HG03469 (cell line): ENCODE data around the gene SHTN1.

ENCODE experiments used
- ATAC-seq: cut with Tn5 transposase; IDR thresholded peaks from one replicate; pipeline ENCODE4 v1.9.1; 2021; ENCODE audit warnings: mild to moderate bottlenecking, moderate library complexity, moderate number of reproducible peaks; ENCODE audit not compliant: unreplicated experiment

SHTN1 gene

DNA sequence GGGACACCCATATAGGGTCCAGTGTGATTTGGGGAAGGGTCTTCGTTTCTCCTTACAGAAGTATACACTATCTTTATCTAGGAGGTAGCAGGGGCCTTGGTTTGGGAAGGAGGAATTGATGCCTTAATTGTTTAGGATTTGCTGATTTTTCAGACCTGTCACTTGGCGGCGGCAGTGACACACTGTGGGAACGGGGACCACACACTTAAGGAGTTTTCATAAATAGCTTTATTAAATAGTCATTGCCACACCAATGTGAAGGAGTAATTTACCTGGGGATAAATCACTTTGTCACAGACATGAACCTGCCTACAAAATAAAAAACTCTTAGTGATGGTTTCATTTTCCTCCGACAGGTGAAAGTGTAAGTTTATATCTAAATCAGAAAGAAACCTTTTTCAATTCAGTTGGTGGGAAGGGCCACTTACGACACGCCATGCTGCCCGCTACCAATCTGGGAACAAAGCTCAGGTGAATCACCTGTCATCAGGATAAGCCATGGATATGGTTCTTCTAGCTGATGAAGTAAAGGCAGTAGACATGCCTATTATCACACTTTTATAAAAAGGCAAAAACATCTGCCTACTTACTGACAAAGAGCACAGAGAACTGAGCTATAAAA is 168.0 kb downstream of the SHTN1 start:
- ATAC-seq: no peak

DNA sequence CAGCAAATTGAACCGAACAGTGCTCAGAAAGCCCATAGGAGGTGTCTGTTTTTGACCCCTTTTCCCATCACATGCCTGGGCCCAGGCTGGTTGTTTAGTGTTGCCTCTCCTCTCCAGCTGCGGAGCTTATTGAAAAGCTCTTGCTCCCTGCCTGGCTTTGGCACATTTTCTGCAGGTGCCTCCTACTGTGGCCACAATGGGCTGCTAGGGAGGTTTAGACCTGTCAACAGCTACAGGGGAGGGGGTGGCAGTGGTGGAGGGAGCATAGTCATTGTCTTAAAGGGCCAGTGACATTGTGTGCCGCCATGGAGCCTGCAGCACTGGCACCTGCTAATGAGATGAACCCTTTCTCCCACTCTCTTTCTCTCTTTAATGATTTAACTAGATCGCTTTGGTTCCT is 168.9 kb downstream of the SHTN1 start:
- ATAC-seq: no peak

DNA sequence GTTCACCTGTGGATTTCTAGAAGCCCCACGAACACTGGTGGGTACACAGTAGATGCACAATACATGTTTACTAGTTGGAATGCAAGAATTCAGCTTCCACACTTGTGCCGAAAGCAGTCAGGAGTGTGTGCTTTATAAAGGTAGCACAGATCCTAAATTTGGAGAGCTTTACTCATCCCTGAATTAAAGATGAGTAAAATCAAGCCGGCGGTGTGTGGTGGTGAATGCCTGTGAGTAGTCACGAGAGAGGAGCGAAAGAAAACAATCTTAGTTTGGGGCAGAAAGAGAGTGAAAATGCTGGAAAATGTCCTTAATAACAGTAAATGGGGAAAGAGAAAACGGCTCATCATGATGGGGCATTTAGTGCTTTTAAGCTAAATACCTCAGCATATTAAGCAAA is 169.3 kb downstream of the SHTN1 start:
- ATAC-seq: no peak

DNA sequence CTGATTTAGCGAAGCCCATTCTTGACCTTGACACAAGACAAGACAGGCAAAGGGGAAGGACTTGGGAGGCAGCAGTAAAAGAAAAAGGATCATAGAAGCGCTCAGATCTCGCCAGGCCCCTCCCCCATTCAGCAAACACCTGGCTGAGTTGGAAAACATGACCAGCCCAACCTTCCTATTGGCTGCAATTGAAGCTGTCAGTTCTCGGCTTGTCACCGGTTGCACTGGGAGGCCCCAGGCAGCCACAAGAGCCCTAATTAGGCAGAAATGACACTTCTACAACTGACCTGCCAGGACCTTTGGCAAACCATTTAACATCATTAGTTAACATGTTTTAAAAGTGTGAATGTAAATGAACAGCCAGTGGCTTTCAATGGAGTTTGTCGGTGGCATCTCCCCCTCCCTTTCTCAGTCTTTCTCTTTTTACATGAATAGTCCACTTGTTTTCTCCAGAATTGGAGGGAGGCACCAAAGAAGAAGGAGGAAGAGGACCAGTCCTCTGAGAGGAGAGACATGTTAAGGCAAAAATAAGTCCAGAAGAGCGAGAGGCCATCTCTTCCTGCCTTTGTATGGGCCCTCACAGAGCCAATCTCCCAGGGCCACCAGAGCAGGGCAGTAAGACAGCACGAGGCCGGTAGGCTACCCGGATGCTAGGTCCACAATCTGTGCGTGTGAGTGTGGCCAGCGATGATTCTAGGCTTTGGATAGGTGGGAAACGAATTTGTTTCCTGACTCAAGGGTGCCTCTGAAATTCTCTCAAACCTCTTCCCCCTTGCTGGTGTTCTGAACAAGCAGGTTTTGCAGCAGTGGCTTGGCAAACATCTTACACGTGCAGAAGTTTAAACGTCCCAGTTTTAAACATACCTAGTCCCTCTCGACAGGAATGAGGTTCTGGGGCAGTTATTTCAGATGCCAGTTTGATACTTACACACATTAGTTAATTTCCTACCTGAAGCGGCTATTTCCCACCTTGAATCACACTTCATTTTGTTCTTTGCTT is 170.7 kb downstream of the SHTN1 start:
- no peak for ATAC-seq

DNA sequence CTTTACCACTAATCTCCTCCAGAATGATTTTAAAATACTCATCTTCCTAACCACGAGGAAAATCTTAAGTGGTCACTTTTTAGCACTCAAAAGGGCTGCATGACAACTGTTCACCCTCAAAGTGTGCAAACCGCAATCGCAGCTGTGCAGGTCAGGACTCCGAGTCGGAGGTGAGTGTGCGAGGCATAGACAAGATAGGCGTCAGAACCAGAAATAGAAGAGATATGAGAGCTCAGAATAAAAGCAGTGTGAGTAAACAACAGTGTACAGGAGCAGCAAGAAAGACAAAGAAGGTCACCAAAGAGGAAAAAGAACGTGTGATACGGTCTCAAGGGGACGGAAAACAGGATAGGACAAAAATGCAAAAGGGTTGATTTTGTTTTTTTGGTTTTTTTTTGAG is 173.2 kb downstream of the SHTN1 start:
- no peak for ATAC-seq
